Measurements from ENCODE around the gene PSENEN.

Gene PSENEN

GRCh38 chr19:35734273-35734672, 11.2 kb upstream of the PSENEN start:
- no peak for DNase-seq

- no peak for DNase-seq
Observed at GRCh38 chr19:35734889-35735288, 10.6 kb upstream of the PSENEN start.

GRCh38 chr19:35736913-35737886, 8.3 kb upstream of the PSENEN start:
- DNase-seq, result peak in 1 of 2 experiments; percentile 20

GRCh38 chr19:35738021-35738886, 7.2 kb upstream of the PSENEN start:
- DNase-seq, result no peak

- DNase-seq, result no peak
Observed at GRCh38 chr19:35738887-35739229, 6.6 kb upstream of the PSENEN start.

GRCh38 chr19:35739275-35740107, 6.0 kb upstream of the PSENEN start:
- no peak for DNase-seq

- DNase-seq, result no peak
Observed at GRCh38 chr19:35740108-35740422, 5.4 kb upstream of the PSENEN start.

GRCh38 chr19:35740423-35741202, 4.8 kb upstream of the PSENEN start:
- DNase-seq, result peak; percentile 88 to 89

GRCh38 chr19:35741203-35741515, 4.3 kb upstream of the PSENEN start:
- DNase-seq, result no peak

GRCh38 chr19:35742121-35742724, 3.2 kb upstream of the PSENEN start, which contains the start of gene IGFLR1:
Gene IGFLR1 (minus strand): TSS chr19:35742452. CDS start chr19:35741180, 1,272 bp downstream.
- no peak for DNase-seq

GRCh38 chr19:35743640-35744429, 1.6 kb upstream of the PSENEN start:
- no peak for DNase-seq

GRCh38 chr19:35744430-35745327, 772 bp upstream of the PSENEN start:
- DNase-seq, result peak; percentile 72 to 91

- no peak for DNase-seq
Observed at GRCh38 chr19:35746087-35746462, 624 bp downstream of the PSENEN start.

- DNase-seq, result no peak
Observed at GRCh38 chr19:35746531-35746930, 1.1 kb downstream of the PSENEN start.

GRCh38 chr19:35748106-35749020, 2.9 kb downstream of the PSENEN start, which contains the start of gene LIN37:
Gene LIN37 (plus strand): TSS chr19:35748576. CDS start chr19:35748725, 149 bp downstream.
- DNase-seq, result peak; percentile 95 to 96

- no peak for DNase-seq
Observed at GRCh38 chr19:35750167-35750566, 4.7 kb downstream of the PSENEN start.

GRCh38 chr19:35751839-35752745, 6.6 kb downstream of the PSENEN start:
- DNase-seq, result no peak
